Measurements from ENCODE around the gene IGSF21.

- TF ChIP-seq POLR2AphosphoS5 (IDR thresholded peaks at IDR 0.05; ENCODE audit: borderline replicate concordance, low read depth, low read length), result no peak
- TF ChIP-seq EZH2 (IDR thresholded peaks at IDR 0.05), result no peak
These were observed 3.0 kb upstream of the IGSF21 start for GRCh38 chr1:18104546-18105100.

Measured in SK-N-MC (cell line).